GM23338 (cell line): ENCODE data around the gene TXLNG. TPM values are rescaled to one million over a fixed set of nuclear protein-coding genes. Genes with fewer than 3 reads are reported as not detected.
"Not testable (repeated sequence)": the region's sequence is repeated elsewhere in the genome, so short reads cannot be mapped to it uniquely, and the experiment has no call there.

ENCODE experiments used
- ATAC-seq: fragments of 200-7000 bp; cut with Tn5 transposase; 3 replicates; pipeline ENCODE4 v1.9.1; 2020
- DNase-seq: peaks from one replicate; pipeline ENCODE4 v3.0.0-alpha.2; 2015; ENCODE audit warnings: low spot score
- H2AFZ ChIP-seq: fragments of 200-600 bp; sonication (generic); 2 replicates; pipeline ENCODE4 v1.8.0; 2016; ENCODE audit warnings: antibody characterized with exemption, mild to moderate bottlenecking, moderate library complexity
- H3F3A ChIP-seq: fragments of 200-600 bp; sonication (generic); replicated peaks from 2 replicates; pipeline ENCODE4 v1.8.0; 2017; ENCODE audit warnings: antibody characterized with exemption, mixed run types, low read depth
- H3K27ac ChIP-seq: fragments of 200-600 bp; sonication (generic); 2 replicates; pipeline ENCODE4 v1.6.1; 2016; ENCODE audit warnings: low read depth
- H3K27me3 ChIP-seq: fragments of 200-600 bp; sonication (generic); 2 replicates; pipeline ENCODE4 v1.8.0; 2016; ENCODE audit warnings: mild to moderate bottlenecking, mixed run types, moderate library complexity; ENCODE audit not compliant: insufficient read depth
- H3K36me3 ChIP-seq: fragments of 200-600 bp; sonication (generic); 2 replicates; pipeline ENCODE4 v1.8.0; 2016; ENCODE audit warnings: mild to moderate bottlenecking; ENCODE audit not compliant: insufficient read depth
- H3K4me1 ChIP-seq: fragments of 200-600 bp; sonication (generic); 2 replicates; pipeline ENCODE4 v1.8.0; 2016; ENCODE audit warnings: mild to moderate bottlenecking, moderate library complexity; ENCODE audit not compliant: insufficient read depth
- H3K4me2 ChIP-seq: fragments of 200-600 bp; sonication (generic); 2 replicates; pipeline ENCODE4 v1.7.1; 2017; ENCODE audit warnings: mixed run types
- H3K4me3 ChIP-seq: fragments of 200-600 bp; sonication (generic); 2 replicates; pipeline ENCODE4 v1.6.1; 2016; ENCODE audit warnings: mixed run types
- H3K79me2 ChIP-seq: fragments of 200-600 bp; sonication (generic); replicated peaks from 2 replicates; pipeline ENCODE4 v1.8.0; 2017; ENCODE audit warnings: mild to moderate bottlenecking; ENCODE audit not compliant: insufficient read depth
- H3K9me2 ChIP-seq: fragments of 200-600 bp; sonication (generic); 2 replicates; pipeline ENCODE4 v1.8.0; 2017; ENCODE audit not compliant: insufficient read depth
- H4K20me1 ChIP-seq: fragments of 200-600 bp; sonication (generic); replicated peaks from 2 replicates; pipeline ENCODE4 v1.8.0; 2017; ENCODE audit warnings: mild to moderate bottlenecking; ENCODE audit not compliant: insufficient read depth
- H3K27ac Mint-ChIP-seq: 2 replicates; pipeline ENCODE4 v1.8.0; 2020; ENCODE audit warnings: inconsistent platforms, mild to moderate bottlenecking, moderate library complexity, mixed read lengths
- H3K27me3 Mint-ChIP-seq: 3 replicates; pipeline ENCODE4 v1.8.0; 2022; ENCODE audit warnings: low read depth, mild to moderate bottlenecking, moderate library complexity, mixed read lengths, inconsistent platforms; ENCODE audit not compliant: insufficient read depth, poor library complexity
- H3K36me3 Mint-ChIP-seq: 3 replicates; pipeline ENCODE4 v1.8.0; 2021; ENCODE audit warnings: low read depth, mild to moderate bottlenecking, inconsistent platforms, moderate library complexity, mixed read lengths
- H3K4me1 Mint-ChIP-seq: 3 replicates; pipeline ENCODE4 v1.8.0; 2020; ENCODE audit warnings: mild to moderate bottlenecking, inconsistent platforms, mixed read lengths
- H3K4me3 Mint-ChIP-seq: 3 replicates; pipeline ENCODE4 v1.8.0; 2021; ENCODE audit warnings: moderate library complexity, mild to moderate bottlenecking, inconsistent platforms, mixed read lengths
- H3K9me3 Mint-ChIP-seq: 3 replicates; pipeline ENCODE4 v1.8.0; 2020; ENCODE audit warnings: moderate library complexity, mild to moderate bottlenecking, inconsistent platforms, mixed read lengths
- EZH2 ChIP-seq: fragments of 200-600 bp; sonication (generic); IDR thresholded peaks from one replicate; pipeline ENCODE4 v1.8.0; 2017; ENCODE audit warnings: antibody characterized with exemption, mild to moderate bottlenecking, low read depth; ENCODE audit not compliant: unreplicated experiment
- EZH2phosphoT487 ChIP-seq: fragments of 200-600 bp; sonication (generic); IDR thresholded peaks from one replicate; pipeline ENCODE4 v1.8.1; 2018; ENCODE audit warnings: antibody characterized with exemption; ENCODE audit not compliant: unreplicated experiment
- JUNB ChIP-seq: IDR thresholded peaks from one replicate; pipeline ENCODE4 v1.6.1; 2016; ENCODE audit warnings: antibody characterized with exemption; ENCODE audit not compliant: unreplicated experiment
- NANOG ChIP-seq: IDR thresholded peaks from 2 replicates; pipeline ENCODE4 v1.6.1; 2016; ENCODE audit warnings: antibody characterized with exemption, borderline replicate concordance
- POLR2AphosphoS5 ChIP-seq: IDR thresholded peaks from 2 replicates; pipeline ENCODE4 v1.6.1; 2016; ENCODE audit warnings: antibody characterized with exemption, low read depth
- ZNF114 ChIP-seq: fragments of 250-450 bp; sonication (Bioruptor Pico); IDR thresholded peaks from 2 replicates; pipeline ENCODE4 v1.5.0; 2020; ENCODE audit warnings: mild to moderate bottlenecking, moderate library complexity
- ZNF331 ChIP-seq: fragments of 250-450 bp; sonication (Bioruptor Pico); IDR thresholded peaks from 2 replicates; pipeline ENCODE4 v1.5.0; 2020; ENCODE audit warnings: low read depth, mild to moderate bottlenecking, moderate library complexity
- polyA plus RNA-seq: library from polyadenylated mRNA; unstranded; fragments of >200 nt; fragmentation: Nextera tagmentation; extraction: Ambion mirVana; gene quantifications from 2 replicates; pipeline ENCODE4 v1.2.1, GENCODE V29; 2016
- total RNA-seq: library from RNA; depleted of rRNA; stranded (reverse); fragments of >200 nt; shearing (Covaris generic); gene quantifications from 2 replicates; pipeline ENCODE4 v1.2.3, GENCODE V29; 2014
- TF ChIP-seq, protein P1 (sequence below): IDR thresholded peaks from 2 replicates; pipeline ENCODE4 v1.6.1; 2016; ENCODE audit warnings: antibody characterized with exemption
- TF ChIP-seq, protein P2 (sequence below): fragments of 250-450 bp; sonication (Bioruptor Pico); IDR thresholded peaks from 2 replicates; pipeline ENCODE4 v1.5.0; 2020; ENCODE audit warnings: mild to moderate bottlenecking, moderate library complexity

The TXLNG gene
- total and polyA plus RNA-seq, 2 experiments from 2014 or later: 45.3 to 48.4 TPM

DNA sequence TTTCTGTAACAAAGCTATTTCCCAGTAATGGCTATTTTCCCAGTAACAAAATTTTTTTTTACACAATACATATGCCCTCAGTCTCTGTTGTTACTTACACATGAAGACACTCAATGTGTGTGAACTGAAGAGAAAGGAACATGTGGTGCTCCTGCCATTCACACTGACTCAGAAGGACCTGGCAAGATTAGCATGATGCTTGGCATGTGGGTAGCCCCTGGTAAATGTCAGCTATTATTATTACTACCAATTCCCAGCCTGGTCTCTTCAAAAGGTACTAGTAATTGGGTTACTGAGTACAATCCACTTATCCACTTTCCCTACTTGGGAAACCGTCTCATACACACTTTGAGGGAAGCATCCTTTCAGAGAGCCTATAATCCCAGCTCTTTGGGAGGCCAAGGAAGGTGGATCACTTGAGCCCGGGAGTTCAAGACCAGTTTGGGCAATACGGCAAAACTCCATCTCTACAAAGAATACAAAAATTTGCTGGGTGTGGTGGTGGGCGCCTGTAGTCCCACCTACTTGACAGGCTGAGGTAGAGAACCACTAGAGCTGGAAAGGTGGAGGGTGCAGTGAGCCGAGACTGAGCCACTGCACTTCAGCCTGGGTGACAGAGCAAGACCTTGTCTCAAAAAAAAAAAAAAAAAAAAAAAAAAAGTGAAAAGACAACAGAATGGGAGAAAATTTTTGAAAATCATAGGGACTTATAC is 69.3 kb downstream of the TXLNG start:
- Mint-ChIP-seq H3K27ac (no peak overlapping the region), H3K27me3 (no peaks in the 10 kb centered on the region), H3K4me3 (no peak overlapping the region), H3K9me3 (no peaks in the 10 kb centered on the region; the same call in 1 of the 3 replicates), H3K36me3 (peaks cover 92% of the 10 kb centered on the region), H3K4me1 (peaks cover 3% of the 10 kb centered on the region; the same call in 1 of the 3 replicates)
- TF ChIP-seq ZNF114 (CRISPR knock-in tag) (no peak), JUNB (no peak), ZNF331 (CRISPR knock-in tag) (no peak), NANOG (no peak)
- TF ChIP-seq, protein P1, sequence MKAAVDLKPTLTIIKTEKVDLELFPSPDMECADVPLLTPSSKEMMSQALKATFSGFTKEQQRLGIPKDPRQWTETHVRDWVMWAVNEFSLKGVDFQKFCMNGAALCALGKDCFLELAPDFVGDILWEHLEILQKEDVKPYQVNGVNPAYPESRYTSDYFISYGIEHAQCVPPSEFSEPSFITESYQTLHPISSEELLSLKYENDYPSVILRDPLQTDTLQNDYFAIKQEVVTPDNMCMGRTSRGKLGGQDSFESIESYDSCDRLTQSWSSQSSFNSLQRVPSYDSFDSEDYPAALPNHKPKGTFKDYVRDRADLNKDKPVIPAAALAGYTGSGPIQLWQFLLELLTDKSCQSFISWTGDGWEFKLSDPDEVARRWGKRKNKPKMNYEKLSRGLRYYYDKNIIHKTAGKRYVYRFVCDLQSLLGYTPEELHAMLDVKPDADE: no peak
- Histone ChIP-seq H3F3A (no peaks in the 10 kb centered on the region), H3K9me2 (no peaks in the 10 kb centered on the region), H3K36me3 (peaks cover 8% of the 10 kb centered on the region; the same call in 1 of the 2 replicates), H3K27me3 (no peaks in the 10 kb centered on the region), H3K4me3 (no peak overlapping the region), H3K79me2 (peaks cover 62% of the 10 kb centered on the region), H4K20me1 (no peaks in the 10 kb centered on the region; the same call in none of the 2 replicates), H3K4me1 (no peaks in the 10 kb centered on the region), H2AFZ (no peak overlapping the region), H3K4me2 (no peak overlapping the region), H3K27ac (no peak overlapping the region)
- ATAC-seq (no peak), DNase-seq (no peak)

DNA sequence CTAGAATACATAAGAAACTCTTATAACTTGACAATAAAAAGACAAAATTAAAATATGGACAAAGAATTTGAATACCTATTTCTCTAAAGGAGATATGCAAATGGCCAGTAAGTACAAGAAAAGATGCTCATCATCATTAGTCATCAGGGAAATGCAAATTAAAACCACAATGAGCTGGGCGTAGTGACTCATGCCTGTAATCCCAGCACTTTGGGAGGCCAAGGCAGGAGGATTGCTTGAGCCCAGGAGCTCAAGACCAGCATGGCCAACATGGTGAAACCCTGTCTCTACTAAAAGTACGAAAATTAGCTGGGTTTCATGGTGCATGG is 69.8 kb downstream of the TXLNG start:
- not testable (repeated sequence) for DNase-seq, H3K9me2 ChIP-seq, H3K4me1 ChIP-seq, H3K9me3 Mint-ChIP-seq, H3K36me3 ChIP-seq, H4K20me1 ChIP-seq, H3F3A ChIP-seq, H3K4me1 Mint-ChIP-seq, H3K27me3 ChIP-seq, H2AFZ ChIP-seq, H3K27ac Mint-ChIP-seq, H3K27ac ChIP-seq, ATAC-seq, H3K27me3 Mint-ChIP-seq, H3K4me3 ChIP-seq, H3K4me3 Mint-ChIP-seq, H3K4me2 ChIP-seq
- H3K36me3 Mint-ChIP-seq: peaks cover 93% of the 10 kb centered on the region
- H3K79me2 ChIP-seq: peaks cover 67% of the 10 kb centered on the region

DNA sequence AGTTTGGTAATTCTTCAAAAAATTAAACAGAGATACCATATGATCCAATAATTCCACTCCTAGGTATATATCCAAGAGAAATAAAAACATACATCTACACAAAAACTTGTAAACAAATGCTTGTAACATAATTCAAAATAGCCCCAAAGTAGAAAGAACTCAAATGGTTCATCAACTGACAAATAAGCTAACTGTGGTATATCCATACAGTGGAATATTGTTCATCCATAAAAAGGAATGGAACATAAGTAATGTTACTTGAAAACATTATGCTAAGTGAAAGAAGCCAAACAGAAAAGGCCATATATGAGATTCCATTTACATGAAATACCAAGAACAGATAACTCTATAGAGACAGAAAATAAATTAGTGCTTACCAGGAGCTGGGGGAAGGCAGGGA is 70.5 kb downstream of the TXLNG start:
- Histone ChIP-seq H3K27me3 (no peaks in the 10 kb centered on the region), H4K20me1 (peaks cover 4% of the 10 kb centered on the region), H3K4me2 (no peak overlapping the region), H3K4me3 (no peak overlapping the region), H3K9me2 (no peaks in the 10 kb centered on the region), H3K27ac (no peak overlapping the region), H3F3A (no peaks in the 10 kb centered on the region), H3K4me1 (no peaks in the 10 kb centered on the region), H3K79me2 (peaks cover 69% of the 10 kb centered on the region), H3K36me3 (peaks cover 8% of the 10 kb centered on the region), H2AFZ (no peak overlapping the region)
- H3K4me1 Mint-ChIP-seq: peaks cover 3% of the 10 kb centered on the region; the same call in 1 of the 3 replicates
- H3K27me3 Mint-ChIP-seq: no peaks in the 10 kb centered on the region
- ATAC-seq (no peak), DNase-seq (no peak)
- H3K27ac Mint-ChIP-seq: no peak overlapping the region
- H3K36me3 Mint-ChIP-seq: peaks cover 94% of the 10 kb centered on the region
- no peaks in the 10 kb centered on the region; the same call in 1 of the 3 replicates for H3K9me3 Mint-ChIP-seq
- H3K4me3 Mint-ChIP-seq: no peak overlapping the region
- TF ChIP-seq POLR2AphosphoS5 (no peak), EZH2 (no peak), ZNF114 (CRISPR knock-in tag) (no peak), EZH2phosphoT487 (no peak)
- TF ChIP-seq, protein P2, sequence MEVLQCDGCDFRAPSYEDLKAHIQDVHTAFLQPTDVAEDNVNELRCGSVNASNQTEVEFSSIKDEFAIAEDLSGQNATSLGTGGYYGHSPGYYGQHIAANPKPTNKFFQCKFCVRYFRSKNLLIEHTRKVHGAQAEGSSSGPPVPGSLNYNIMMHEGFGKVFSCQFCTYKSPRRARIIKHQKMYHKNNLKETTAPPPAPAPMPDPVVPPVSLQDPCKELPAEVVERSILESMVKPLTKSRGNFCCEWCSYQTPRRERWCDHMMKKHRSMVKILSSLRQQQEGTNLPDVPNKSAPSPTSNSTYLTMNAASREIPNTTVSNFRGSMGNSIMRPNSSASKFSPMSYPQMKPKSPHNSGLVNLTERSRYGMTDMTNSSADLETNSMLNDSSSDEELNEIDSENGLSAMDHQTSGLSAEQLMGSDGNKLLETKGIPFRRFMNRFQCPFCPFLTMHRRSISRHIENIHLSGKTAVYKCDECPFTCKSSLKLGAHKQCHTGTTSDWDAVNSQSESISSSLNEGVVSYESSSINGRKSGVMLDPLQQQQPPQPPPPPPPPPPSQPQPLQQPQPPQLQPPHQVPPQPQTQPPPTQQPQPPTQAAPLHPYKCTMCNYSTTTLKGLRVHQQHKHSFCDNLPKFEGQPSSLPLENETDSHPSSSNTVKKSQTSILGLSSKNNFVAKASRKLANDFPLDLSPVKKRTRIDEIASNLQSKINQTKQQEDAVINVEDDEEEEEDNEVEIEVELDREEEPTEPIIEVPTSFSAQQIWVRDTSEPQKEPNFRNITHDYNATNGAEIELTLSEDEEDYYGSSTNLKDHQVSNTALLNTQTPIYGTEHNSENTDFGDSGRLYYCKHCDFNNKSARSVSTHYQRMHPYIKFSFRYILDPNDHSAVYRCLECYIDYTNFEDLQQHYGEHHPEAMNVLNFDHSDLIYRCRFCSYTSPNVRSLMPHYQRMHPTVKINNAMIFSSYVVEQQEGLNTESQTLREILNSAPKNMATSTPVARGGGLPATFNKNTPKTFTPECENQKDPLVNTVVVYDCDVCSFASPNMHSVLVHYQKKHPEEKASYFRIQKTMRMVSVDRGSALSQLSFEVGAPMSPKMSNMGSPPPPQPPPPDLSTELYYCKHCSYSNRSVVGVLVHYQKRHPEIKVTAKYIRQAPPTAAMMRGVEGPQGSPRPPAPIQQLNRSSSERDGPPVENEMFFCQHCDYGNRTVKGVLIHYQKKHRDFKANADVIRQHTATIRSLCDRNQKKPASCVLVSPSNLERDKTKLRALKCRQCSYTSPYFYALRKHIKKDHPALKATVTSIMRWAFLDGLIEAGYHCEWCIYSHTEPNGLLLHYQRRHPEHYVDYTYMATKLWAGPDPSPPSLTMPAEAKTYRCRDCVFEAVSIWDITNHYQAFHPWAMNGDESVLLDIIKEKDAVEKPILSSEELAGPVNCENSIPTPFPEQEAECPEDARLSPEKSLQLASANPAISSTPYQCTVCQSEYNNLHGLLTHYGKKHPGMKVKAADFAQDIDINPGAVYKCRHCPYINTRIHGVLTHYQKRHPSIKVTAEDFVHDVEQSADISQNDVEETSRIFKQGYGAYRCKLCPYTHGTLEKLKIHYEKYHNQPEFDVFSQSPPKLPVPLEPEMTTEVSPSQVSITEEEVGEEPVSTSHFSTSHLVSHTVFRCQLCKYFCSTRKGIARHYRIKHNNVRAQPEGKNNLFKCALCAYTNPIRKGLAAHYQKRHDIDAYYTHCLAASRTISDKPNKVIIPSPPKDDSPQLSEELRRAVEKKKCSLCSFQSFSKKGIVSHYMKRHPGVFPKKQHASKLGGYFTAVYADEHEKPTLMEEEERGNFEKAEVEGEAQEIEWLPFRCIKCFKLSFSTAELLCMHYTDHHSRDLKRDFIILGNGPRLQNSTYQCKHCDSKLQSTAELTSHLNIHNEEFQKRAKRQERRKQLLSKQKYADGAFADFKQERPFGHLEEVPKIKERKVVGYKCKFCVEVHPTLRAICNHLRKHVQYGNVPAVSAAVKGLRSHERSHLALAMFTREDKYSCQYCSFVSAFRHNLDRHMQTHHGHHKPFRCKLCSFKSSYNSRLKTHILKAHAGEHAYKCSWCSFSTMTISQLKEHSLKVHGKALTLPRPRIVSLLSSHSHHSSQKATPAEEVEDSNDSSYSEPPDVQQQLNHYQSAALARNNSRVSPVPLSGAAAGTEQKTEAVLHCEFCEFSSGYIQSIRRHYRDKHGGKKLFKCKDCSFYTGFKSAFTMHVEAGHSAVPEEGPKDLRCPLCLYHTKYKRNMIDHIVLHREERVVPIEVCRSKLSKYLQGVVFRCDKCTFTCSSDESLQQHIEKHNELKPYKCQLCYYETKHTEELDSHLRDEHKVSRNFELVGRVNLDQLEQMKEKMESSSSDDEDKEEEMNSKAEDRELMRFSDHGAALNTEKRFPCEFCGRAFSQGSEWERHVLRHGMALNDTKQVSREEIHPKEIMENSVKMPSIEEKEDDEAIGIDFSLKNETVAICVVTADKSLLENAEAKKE: no peak
